NCI-H1417 treated with DMSO at 0.1 percent for 48 hours (cell line): ENCODE measurements around the gene PRELP.
A peak's percentile ranks its signal among the peaks of the same experiment; 100 is the strongest.

Experiments
- DNase-seq: peaks from one replicate; lab custom pipeline; 2025; lab: John Stamatoyannopoulos, UW

The PRELP gene

GRCh38 chr1:203478231-203478630, 2.6 kb downstream of the PRELP start:
- DNase-seq, result no peak

- no peak for DNase-seq
Measured at GRCh38 chr1:203478986-203479385, 3.4 kb downstream of the PRELP start.

- DNase-seq, result no peak
Measured at GRCh38 chr1:203479646-203480045, 4.0 kb downstream of the PRELP start.

GRCh38 chr1:203480084-203480483, 4.5 kb downstream of the PRELP start:
- DNase-seq, result no peak

- peak; percentile 90 for DNase-seq
Measured at GRCh38 chr1:203480525-203481084, 5.0 kb downstream of the PRELP start.

- no peak for DNase-seq
Measured at GRCh38 chr1:203481196-203481595, 5.6 kb downstream of the PRELP start.

- no peak for DNase-seq
Measured at GRCh38 chr1:203486618-203487370, 11.2 kb downstream of the PRELP start.

- no peak for DNase-seq
Measured at GRCh38 chr1:203488539-203488938, 12.9 kb downstream of the PRELP start.

GRCh38 chr1:203490607-203491006, 15.0 kb downstream of the PRELP start:
- no peak for DNase-seq

GRCh38 chr1:203491664-203492063, 16.1 kb downstream of the PRELP start:
- no peak for DNase-seq

GRCh38 chr1:203492082-203492747, 16.6 kb downstream of the PRELP start:
- no peak for DNase-seq

GRCh38 chr1:203492748-203493130, 17.1 kb downstream of the PRELP start:
- DNase-seq, result no peak

GRCh38 chr1:203493901-203494300, 18.3 kb downstream of the PRELP start, which contains the start of gene OPTC:
Gene OPTC, plus strand, starts transcription at chr1:203494153. Its CDS starts 1,853 bp downstream, at chr1:203496006.
- DNase-seq, result no peak

GRCh38 chr1:203495845-203496244, 20.2 kb downstream of the PRELP start:
- no peak for DNase-seq

- no peak for DNase-seq
Measured at GRCh38 chr1:203497269-203497777, 21.7 kb downstream of the PRELP start.

GRCh38 chr1:203499643-203500278, 24.2 kb downstream of the PRELP start:
- DNase-seq, result no peak

- DNase-seq, result no peak
Measured at GRCh38 chr1:203500279-203500678, 24.7 kb downstream of the PRELP start.

GRCh38 chr1:203503836-203504235, 28.2 kb downstream of the PRELP start:
- DNase-seq, result no peak

- DNase-seq, result peak; percentile 39
Measured at GRCh38 chr1:203504400-203505250, 29.0 kb downstream of the PRELP start.

- no peak for DNase-seq
Measured at GRCh38 chr1:203505526-203506204, 30.1 kb downstream of the PRELP start.
